ENCODE measurements around the gene IPO11. TPM values are rescaled to one million over a fixed set of nuclear protein-coding genes. Genes with fewer than 3 reads are reported as not detected.

The IPO11 gene
- total RNA-seq, 1 experiment from 2014 or later: 36.6 TPM

DNA sequence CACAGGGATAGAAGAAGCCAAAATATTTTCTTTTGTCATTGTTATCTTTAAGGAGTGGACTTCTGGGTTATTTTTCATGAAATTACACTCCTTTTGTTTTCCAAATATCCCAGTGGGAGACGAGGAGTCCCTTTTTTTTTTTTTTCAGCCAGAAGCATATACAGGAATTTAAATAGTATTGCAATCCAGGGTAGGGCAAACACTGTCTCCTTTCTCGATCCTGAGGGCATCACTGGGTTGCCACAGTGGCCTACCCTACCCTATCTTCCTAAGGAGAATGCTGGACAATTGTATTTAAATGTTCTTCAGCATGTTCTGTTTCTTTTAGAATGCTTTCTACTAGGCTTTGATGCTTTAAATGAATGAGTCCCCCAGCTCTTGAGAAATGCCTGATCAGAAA, 214.0 kb downstream of the IPO11 start:
- CTCF ChIA-PET: interaction anchor here (0.6 kb wide), 1 partner anchor 24 kb away, joined by 3 read pairs; no protein-coding TSS in a partner anchor
- BruUV-seq (replicated peaks): no TSS peak
- TF ChIP-seq, protein P1, sequence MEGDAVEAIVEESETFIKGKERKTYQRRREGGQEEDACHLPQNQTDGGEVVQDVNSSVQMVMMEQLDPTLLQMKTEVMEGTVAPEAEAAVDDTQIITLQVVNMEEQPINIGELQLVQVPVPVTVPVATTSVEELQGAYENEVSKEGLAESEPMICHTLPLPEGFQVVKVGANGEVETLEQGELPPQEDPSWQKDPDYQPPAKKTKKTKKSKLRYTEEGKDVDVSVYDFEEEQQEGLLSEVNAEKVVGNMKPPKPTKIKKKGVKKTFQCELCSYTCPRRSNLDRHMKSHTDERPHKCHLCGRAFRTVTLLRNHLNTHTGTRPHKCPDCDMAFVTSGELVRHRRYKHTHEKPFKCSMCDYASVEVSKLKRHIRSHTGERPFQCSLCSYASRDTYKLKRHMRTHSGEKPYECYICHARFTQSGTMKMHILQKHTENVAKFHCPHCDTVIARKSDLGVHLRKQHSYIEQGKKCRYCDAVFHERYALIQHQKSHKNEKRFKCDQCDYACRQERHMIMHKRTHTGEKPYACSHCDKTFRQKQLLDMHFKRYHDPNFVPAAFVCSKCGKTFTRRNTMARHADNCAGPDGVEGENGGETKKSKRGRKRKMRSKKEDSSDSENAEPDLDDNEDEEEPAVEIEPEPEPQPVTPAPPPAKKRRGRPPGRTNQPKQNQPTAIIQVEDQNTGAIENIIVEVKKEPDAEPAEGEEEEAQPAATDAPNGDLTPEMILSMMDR (IDR thresholded peaks at IDR 0.05; ENCODE audit: unreplicated experiment): no peak

DNA sequence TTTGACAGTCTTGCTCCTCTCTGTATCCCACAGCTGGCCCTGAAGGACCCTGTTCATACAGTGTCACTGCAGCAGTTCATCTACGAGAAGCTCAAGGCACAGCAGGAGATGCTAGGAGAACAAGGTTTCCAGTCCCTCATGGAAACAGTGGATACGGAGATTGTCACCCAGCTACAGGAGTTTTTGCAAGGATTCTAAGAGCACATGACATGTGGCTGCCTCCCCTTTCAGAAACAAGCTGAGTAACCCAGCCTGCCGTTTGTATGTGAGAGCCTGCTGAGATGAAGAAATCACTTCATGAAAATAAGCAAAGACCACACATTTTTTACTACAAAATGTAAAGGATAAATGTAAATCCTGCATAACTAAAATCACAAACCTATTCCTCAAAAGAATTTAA, 214.6 kb downstream of the IPO11 start:
- ChIA-PET CTCF (interaction anchor here (0.7 kb wide), 1 partner anchor 22 kb away, joined by 3 read pairs; no protein-coding TSS in a partner anchor), POLR2A (no interaction called here)
- Mint-ChIP-seq H3K27ac (ENCODE audit: low read depth, unreplicated experiment) (no peak overlapping the region), H3K9me3 (ENCODE audit: unreplicated experiment) (no peaks in the 10 kb centered on the region), H3K27me3 (ENCODE audit: insufficient read depth, unreplicated experiment) (no peaks in the 10 kb centered on the region), H3K36me3 (ENCODE audit: insufficient read depth, unreplicated experiment) (peaks cover 19% of the 10 kb centered on the region), H3K4me1 (ENCODE audit: insufficient read depth, unreplicated experiment) (no peaks in the 10 kb centered on the region), H3K4me3 (ENCODE audit: unreplicated experiment) (no peak overlapping the region)
- TF ChIP-seq, protein P1 (IDR thresholded peaks at IDR 0.05; ENCODE audit: unreplicated experiment): no peak
- BruUV-seq (replicated peaks): no TSS peak
- no peak for DNase-seq (ENCODE audit: unreplicated experiment)
- intact Hi-C loops (cut with micrococcal nuclease): no loop called here

More for the DNA sequence above, 214.0 kb downstream of the IPO11 start:
- DNase-seq (ENCODE audit: unreplicated experiment): no peak
- Mint-ChIP-seq H3K4me3 (ENCODE audit: unreplicated experiment) (no peak overlapping the region), H3K9me3 (ENCODE audit: unreplicated experiment) (no peaks in the 10 kb centered on the region), H3K27me3 (ENCODE audit: insufficient read depth, unreplicated experiment) (no peaks in the 10 kb centered on the region), H3K27ac (ENCODE audit: low read depth, unreplicated experiment) (no peak overlapping the region), H3K4me1 (ENCODE audit: insufficient read depth, unreplicated experiment) (no peaks in the 10 kb centered on the region), H3K36me3 (ENCODE audit: insufficient read depth, unreplicated experiment) (peaks cover 19% of the 10 kb centered on the region)
- POLR2A ChIA-PET: no interaction called here
- intact Hi-C loops (cut with micrococcal nuclease): no loop called here

DNA sequence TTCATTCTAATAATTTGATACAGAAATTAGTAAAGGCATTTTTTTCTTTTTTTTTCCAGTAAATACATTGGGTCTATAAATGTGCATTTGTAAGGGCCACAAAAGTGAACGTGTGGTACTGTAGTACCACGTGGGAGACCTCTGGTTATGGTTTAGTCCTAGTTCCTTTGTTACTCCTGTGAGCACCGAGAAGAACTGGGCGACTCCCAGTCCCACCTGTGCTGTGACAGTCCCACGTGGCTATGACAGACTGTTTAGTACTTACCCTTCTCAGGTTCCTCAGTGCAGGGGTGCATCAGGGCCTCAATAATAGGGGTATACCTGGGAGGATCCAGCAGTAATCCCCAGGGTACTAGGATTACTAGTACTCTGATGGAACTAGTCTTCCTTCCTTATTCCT, 215.3 kb downstream of the IPO11 start:
- peaks cover 19% of the 10 kb centered on the region for H3K36me3 Mint-ChIP-seq (ENCODE audit: insufficient read depth, unreplicated experiment)
- intact Hi-C loops (cut with micrococcal nuclease): no loop called here

DNA sequence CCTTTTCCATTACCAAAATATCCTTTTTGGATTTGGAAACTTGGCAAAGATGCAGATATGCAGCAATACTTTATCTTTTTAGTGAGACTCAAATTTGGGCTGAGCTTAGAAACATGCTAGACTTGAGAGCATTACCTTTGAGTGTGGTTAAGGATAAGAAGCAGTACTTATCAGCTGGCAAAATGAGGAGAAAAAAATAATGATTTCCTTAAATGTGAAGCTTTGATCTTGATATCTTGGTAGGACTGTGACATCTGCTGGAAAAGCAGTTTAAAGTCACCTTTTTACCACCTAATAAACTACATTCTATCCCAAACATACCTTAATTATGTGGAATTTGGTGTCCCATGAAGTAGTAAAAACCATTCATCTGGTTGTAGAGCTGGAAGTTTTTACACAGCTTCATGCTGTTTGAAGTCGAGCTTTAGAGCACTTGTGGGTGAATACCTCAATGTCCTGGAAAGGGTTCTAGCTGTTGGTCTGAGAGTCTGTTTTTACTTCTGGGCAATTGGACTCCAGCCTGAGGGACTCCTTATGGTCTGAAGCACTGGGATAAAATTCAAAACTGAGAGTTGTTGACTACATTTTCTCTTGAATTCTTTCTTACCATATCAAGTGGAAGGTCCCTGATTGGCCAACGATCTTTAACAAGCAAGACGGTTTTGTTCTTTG, 219.5 kb downstream of the IPO11 start:
- no TSS peak for BruUV-seq (replicated peaks)
- intact Hi-C loops (cut with micrococcal nuclease): no loop called here
- no peaks in the 10 kb centered on the region for H3K4me1 Mint-ChIP-seq (ENCODE audit: insufficient read depth, unreplicated experiment)
- H3K9me3 Mint-ChIP-seq (ENCODE audit: unreplicated experiment): no peaks in the 10 kb centered on the region
- no peak overlapping the region for H3K27ac Mint-ChIP-seq (ENCODE audit: low read depth, unreplicated experiment)
- no peak for DNase-seq (ENCODE audit: unreplicated experiment)
- no peaks in the 10 kb centered on the region for H3K27me3 Mint-ChIP-seq (ENCODE audit: insufficient read depth, unreplicated experiment)
- H3K4me3 Mint-ChIP-seq (ENCODE audit: unreplicated experiment): no peak overlapping the region
- POLR2A ChIA-PET: no interaction called here
- TF ChIP-seq, protein P1 (IDR thresholded peaks at IDR 0.05; ENCODE audit: unreplicated experiment): no peak
- H3K36me3 Mint-ChIP-seq (ENCODE audit: insufficient read depth, unreplicated experiment): peaks cover 14% of the 10 kb centered on the region
- CTCF ChIA-PET: interaction anchor here (0.7 kb wide), 1 partner anchor 267 kb away, joined by 3 read pairs; no protein-coding TSS in a partner anchor

More for the DNA sequence above, 215.3 kb downstream of the IPO11 start:
- POLR2A ChIA-PET: no interaction called here
- CTCF ChIA-PET: interaction anchor here (0.6 to 0.9 kb wide), 2 partner anchors 47 to 1968 kb away, joined by 3 read pairs; no protein-coding TSS in a partner anchor
- H3K4me1 Mint-ChIP-seq (ENCODE audit: insufficient read depth, unreplicated experiment): no peaks in the 10 kb centered on the region
- H3K4me3 Mint-ChIP-seq (ENCODE audit: unreplicated experiment): no peak overlapping the region
- TF ChIP-seq, protein P1 (IDR thresholded peaks at IDR 0.05; ENCODE audit: unreplicated experiment): no peak
- no peak overlapping the region for H3K27ac Mint-ChIP-seq (ENCODE audit: low read depth, unreplicated experiment)
- BruUV-seq (replicated peaks): TSS peak; percentile 26
- H3K27me3 Mint-ChIP-seq (ENCODE audit: insufficient read depth, unreplicated experiment): no peaks in the 10 kb centered on the region
- DNase-seq (ENCODE audit: unreplicated experiment): no peak
- no peaks in the 10 kb centered on the region for H3K9me3 Mint-ChIP-seq (ENCODE audit: unreplicated experiment)

Data from MCF 10A (cell line).